GM19467 (cell line): Measurements from ENCODE around the gene SMARCE1.

Experiments used
- ATAC-seq: cut with Tn5 transposase; IDR thresholded peaks from one replicate; pipeline ENCODE4 v1.9.1; 2021; ENCODE audit warnings: mild to moderate bottlenecking, moderate library complexity; ENCODE audit not compliant: unreplicated experiment

SMARCE1 gene

GRCh38 chr17:40612599-40613244 lies 34.9 kb downstream of the SMARCE1 start:
- no peak for ATAC-seq

GRCh38 chr17:40611840-40612474 lies 35.7 kb downstream of the SMARCE1 start:
- no peak for ATAC-seq

- no peak for ATAC-seq
Measured at GRCh38 chr17:40610359-40610758, 37.3 kb downstream of the SMARCE1 start.

- ATAC-seq: no peak
Measured at GRCh38 chr17:40608061-40608581, 39.5 kb downstream of the SMARCE1 start.

- ATAC-seq: no peak
Measured at GRCh38 chr17:40607641-40608040, 40.0 kb downstream of the SMARCE1 start.

GRCh38 chr17:40606548-40607353 lies 40.9 kb downstream of the SMARCE1 start:
- no peak for ATAC-seq

- ATAC-seq: no peak
Measured at GRCh38 chr17:40605306-40605705, 42.3 kb downstream of the SMARCE1 start.

GRCh38 chr17:40604327-40605080 lies 43.1 kb downstream of the SMARCE1 start:
- ATAC-seq: no peak

- no peak for ATAC-seq
Measured at GRCh38 chr17:40602445-40603443, 44.9 kb downstream of the SMARCE1 start.

GRCh38 chr17:40600486-40601046 lies 47.1 kb downstream of the SMARCE1 start:
- no peak for ATAC-seq

- no peak for ATAC-seq
Measured at GRCh38 chr17:40599468-40599763, 48.2 kb downstream of the SMARCE1 start.

- peak; percentile 59 for ATAC-seq
Measured at GRCh38 chr17:40598619-40599467, 48.8 kb downstream of the SMARCE1 start.

GRCh38 chr17:40598301-40598618 lies 49.4 kb downstream of the SMARCE1 start:
- ATAC-seq: no peak

GRCh38 chr17:40597556-40598300 lies 49.9 kb downstream of the SMARCE1 start:
- ATAC-seq: no peak

- no peak for ATAC-seq
Measured at GRCh38 chr17:40597156-40597555, 50.5 kb downstream of the SMARCE1 start.

GRCh38 chr17:40596261-40596919 lies 51.2 kb downstream of the SMARCE1 start:
- no peak for ATAC-seq

- ATAC-seq: no peak
Measured at GRCh38 chr17:40590742-40591141, 56.9 kb downstream of the SMARCE1 start.

GRCh38 chr17:40588552-40588951 lies 59.1 kb downstream of the SMARCE1 start:
- ATAC-seq: no peak
